Putamen (tissue), 1 donor: ENCODE data around the gene TYW1B.
"Not testable (repeated sequence)": the region's sequence is repeated elsewhere in the genome, so short reads cannot be mapped to it uniquely, and the experiment has no call there.

Experiments used
- DNase-seq: peaks from one replicate; pipeline ENCODE4 v3.0.0-alpha.2; 2016; ENCODE audit warnings: low spot score

Gene TYW1B

DNA sequence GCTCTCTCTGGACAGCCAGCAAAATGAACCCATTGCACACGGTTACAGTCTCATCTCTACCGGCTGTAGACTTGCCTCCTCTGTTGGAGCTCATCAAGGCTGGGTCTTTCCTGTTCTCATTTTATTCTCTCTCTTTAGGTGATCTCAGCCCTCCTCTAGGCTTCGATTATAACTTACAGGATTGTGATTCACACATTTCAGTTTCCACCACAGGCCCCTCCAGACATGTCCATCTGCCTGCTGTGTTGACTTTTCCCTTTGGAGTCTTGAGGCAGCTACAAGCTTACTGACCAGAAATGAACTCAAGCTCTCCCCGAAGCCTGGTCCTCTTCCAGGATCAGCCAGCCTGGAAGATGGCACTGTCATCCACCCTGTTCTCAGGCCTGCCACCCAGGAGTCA is 268.5 kb downstream of the TYW1B start:
- DNase-seq = not testable (repeated sequence)

DNA sequence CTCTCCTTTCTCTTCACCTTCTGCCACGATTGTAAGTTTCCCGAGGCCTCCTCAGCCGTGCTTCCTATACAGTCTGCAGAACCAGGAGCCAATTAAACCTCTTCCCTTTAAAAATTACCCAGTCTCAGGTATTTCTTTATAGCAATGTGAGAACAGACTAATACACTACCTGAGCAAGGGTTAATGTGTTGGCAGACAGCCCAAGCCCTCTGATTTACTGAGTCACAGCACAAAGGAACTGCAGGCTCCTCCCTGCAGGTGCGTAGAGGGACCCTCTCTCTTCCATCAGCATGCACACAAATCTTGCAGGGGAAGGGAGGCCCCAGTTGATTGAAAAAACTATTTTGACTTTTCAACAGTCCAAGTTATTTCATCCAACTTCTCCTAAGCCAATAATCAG is 271.3 kb downstream of the TYW1B start:
- DNase-seq = not testable (repeated sequence)

DNA sequence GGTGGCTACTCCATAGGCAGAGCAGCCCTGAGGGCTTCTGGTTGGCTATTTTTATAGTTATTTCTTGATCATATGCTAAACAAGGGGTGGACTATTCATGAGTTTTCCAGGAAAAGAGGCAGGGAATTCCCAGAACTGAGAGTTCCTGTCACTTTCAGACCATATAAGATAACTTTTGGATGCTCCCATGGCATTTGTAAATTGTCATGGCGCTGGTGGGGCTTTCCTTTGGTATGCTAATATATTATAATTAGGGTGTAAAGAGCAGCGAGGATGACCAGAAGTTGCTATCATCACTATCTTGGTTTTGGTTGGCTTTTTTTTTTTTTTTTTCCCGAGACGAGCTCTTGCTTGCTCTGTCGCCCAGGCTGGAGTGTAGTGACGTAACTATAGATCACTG is 272.8 kb downstream of the TYW1B start:
- not testable (repeated sequence) for DNase-seq

DNA sequence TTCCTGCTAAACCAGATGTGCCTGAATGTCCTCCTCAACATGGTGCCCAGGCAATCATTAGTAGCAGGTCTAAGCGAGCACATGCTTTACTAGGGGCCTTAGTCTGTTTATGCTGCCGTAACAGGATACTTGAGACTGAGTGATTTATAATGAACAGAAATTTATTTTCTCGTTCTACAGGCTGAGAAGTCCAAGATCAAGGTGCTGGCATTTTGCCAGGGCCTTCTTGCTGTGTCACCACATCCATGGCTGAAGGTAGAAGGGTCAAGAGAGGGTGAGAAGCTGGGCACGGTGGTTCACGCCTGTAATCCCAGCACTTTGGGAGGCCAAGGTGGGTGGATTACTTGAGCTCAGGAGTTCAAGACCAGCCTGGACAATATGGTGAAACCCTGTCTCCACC is 273.6 kb downstream of the TYW1B start:
- not testable (repeated sequence) for DNase-seq

DNA sequence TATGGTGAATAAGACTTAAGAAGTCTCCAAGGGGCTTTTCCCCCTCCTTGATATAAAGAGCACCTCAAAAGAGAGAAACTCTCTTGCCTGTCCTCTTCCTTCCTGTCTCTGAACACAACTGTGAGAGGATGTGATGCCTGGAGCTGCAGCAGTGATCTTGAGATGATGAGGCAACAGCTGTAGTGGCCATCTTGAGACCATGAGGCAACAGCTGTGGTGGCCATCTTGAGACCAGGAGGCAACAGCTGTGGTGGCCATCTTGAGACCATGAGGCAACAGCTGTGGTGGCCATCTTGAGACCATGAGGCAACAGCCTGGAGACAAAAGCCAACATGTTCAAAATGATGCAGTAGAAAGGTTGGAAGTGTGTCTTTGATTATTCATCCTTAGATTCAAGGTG is 277.5 kb downstream of the TYW1B start:
- not testable (repeated sequence) for DNase-seq

DNA sequence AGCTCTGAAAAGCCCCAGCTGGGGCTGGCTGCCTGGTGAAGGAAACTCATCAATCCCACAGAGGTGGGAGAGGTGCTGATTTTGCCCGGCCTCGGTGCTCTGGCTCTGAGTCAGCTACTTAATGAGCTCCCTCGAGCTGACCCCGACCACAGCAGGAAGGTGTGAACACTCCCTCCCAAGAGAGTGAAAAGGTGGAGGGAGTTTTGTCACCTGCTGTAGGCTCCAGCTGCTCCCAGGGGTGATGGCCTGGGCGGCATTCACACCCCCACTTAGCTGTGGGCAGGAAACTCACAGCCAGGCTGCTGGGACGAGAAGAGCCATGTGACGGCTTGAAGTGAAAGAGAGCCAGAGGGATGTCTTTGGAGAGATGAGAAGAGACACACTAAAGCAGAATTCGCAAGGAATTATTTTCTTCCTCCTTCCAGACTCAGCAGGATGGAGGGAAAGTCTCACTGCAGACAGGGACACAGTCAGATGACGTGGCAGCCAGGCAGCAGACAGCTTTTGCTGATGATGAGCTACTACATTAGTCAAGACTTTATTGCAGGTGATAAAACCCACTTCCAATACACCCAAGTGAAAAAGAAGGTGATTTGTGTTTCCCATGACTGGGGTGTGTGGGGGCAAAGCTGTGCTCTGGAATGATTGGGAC is 281.3 kb downstream of the TYW1B start:
- not testable (repeated sequence) for DNase-seq

DNA sequence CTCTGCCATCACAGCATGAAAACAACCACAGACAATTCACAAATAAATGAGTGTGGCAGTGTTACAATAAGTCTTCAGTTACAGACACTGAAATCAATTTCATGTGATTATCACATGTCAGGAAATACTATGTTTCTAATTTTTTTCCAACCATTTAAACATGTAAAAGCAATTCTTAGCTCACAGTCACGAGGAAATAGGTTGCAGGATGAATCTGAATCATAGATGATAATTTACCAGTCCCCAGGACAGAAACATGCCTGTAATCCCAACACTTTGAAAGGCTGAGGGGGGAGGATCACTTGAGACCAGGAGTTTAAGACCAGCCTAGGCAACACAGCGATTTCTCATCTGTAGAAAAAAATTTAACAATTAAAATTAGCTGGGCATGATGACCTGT is 283.5 kb downstream of the TYW1B start:
- DNase-seq = not testable (repeated sequence)

DNA sequence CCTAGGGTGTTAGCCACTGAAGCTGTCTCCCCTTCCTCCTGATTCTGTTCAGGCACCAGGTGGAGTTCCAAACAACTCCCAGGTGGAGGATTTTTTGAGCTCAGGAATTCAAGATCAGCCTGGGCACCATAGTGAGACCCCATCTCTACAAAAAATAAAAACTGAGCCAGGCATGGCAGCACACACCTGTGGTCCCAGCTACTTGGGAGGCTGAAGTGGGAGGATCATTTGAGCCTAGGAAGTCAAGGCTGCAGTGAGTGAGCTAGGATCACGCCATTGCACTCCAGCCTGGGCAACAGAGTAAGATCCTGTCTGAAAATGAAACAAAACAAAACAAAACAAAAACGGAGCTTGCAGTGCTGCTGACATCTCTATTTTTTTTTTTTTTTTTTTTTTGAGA is 287.1 kb downstream of the TYW1B start:
- DNase-seq = no peak

DNA sequence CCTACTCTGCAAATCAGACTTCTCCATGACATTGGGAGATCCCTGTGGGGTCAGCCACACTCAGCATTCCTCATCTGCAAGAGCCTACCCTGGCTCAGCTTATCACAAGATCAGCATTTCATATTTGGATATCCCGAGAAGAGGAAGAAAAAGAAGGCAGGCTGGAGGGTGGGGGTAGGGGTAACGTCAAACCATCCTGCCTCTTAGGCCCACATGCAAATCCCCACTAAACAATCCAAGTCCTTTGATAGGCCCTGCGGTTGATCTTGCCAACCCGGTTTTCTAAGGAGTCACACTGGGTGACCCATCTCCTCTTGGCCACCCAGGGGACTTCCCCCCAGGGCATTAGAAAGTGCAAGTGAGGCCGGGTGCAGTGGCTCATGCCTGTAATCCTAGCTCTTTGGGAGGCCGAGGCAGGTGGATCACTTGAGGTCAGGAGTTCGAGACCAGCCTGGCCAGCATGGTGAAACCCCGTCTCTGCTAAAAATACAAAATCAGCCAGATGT is 287.8 kb downstream of the TYW1B start:
- DNase-seq = no peak

DNA sequence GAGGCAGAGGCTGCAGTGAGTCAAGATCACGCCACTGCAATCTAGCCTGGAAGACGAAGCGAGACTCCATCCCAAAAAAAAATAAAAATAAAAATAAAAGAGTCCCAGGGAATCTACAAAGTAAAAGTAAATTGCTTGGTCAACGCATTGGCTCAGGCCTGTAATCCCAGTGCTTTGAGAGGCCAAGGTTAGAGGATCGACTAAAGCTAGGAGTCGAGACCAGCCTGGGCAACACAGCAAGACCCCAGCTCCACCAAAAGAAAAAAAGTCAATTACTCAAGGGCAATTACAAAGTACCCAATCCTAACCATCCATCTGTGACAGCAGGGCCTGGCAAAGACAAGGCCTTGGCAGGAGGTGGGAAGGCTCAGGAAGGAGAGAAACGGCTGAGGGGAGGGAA is 288.3 kb downstream of the TYW1B start:
- no peak for DNase-seq

DNA sequence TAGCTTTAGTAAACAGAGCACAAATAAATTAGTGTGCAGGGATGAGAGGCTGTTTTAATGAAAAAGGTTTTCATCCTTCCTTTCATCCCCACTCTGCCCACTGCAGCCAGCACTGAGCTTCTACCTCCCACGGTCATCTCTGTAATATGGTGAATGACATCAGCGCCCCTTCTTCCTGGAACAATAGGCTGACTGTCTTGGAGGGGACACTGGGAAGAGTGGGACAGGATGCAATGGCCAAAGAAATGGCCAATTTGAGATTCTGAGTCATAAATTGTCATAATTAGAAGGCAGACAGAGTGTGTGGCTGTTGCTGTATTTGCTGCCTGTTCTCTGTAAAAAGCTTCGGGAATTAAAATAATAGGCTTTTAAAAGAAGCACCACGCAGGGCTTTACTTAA is 289.1 kb downstream of the TYW1B start:
- peak; percentile 28 for DNase-seq

DNA sequence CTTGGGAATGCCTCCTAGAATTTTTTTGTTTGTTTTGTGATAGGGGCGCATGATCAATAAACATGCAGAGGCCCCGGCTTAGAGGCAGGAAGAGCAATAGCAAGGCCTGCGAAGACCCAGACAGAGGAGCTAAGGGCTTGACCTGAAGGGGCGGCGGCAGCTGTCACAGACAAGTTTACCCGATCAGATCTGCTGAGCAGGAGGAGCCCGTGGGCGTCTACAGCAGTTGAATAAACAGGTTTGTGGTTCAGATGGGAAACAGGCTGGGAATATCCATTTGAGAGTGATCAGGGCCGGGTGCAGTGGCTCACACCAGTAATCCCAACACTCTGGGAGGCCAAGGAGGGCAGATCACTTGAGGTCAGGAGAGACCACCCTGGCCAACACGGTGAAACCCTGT is 289.9 kb downstream of the TYW1B start:
- DNase-seq = no peak

DNA sequence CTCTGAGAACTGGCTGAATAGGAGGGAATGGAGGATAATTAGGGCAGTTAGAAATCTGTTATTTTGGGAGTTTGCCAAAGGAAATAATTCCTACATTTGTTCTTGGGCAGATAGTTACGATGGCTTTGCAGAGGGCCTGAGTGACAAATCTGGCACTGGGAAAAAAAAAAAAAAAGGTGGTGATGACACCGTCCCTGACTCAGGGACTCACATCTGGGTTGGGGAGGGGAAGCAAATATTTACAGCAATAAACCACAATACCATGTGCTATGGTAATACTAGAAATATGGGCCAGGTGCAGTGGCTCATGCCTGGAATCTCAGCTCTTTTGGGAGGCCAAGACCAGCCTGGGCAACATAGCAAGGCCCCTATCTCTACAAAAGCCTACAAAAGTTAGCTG is 292.0 kb downstream of the TYW1B start:
- DNase-seq = not testable (repeated sequence)

DNA sequence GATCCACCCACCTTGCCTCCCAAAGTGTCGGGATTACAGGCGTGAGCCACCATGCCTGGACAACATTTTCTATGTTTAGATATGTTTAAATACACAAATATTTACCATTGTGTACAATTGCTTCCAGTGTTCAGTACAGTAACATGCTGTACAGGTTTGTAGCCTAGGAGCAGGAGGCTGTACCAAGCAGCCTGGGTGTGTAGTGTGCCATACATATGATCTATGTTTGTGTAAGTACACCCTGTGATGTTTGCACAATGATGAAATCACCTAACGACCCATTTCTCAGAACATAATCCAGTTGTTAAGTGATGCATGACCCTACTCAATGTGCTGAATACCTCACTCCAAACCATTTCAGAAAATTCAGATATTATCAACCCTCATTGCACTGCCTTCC is 297.0 kb downstream of the TYW1B start:
- DNase-seq = not testable (repeated sequence)
